ENCODE results near the gene MATCAP1.

The MATCAP1 gene

DNA sequence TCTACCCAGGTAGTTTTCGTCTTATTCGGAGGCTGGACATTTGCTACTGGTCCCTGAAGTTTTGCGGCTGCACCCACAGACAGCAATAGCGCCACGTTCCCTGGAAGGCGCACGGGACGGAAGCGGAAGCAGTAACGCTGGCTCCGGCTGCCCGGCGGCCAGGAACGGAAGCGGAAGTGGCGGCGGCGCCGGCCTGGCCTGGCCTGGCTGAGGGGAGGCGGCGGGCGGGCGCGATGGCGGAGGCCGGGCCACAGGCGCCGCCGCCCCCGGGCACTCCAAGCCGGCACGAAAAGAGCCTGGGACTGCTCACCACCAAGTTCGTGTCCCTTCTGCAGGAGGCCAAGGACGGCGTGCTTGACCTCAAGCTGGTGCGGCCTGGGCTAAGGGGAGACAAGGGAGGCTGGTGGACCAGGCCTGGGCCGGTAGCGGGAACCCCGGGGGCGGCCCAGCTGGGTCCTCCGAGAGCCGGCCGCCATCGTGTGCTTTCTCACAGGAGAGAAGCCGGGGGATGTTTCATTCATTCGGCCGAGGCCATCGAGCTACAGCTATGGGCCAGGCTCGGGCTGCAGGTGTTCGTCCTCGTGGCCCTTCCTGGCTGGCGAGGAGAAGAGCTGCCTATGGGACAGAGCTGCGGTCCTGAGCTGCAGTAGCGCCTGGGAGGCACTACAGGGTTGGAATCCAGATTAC lies 8.4 kb upstream of the MATCAP1 start, which contains the start of gene E2F4:
E2F4 (plus strand) TSS at position 161 of the 687 bp plus-strand sequence; CDS start at position 234, 73 bp downstream.
- in situ Hi-C loops (cut with MboI; ENCODE audit: low sequenced_read_pairs), result no loop called here

DNA sequence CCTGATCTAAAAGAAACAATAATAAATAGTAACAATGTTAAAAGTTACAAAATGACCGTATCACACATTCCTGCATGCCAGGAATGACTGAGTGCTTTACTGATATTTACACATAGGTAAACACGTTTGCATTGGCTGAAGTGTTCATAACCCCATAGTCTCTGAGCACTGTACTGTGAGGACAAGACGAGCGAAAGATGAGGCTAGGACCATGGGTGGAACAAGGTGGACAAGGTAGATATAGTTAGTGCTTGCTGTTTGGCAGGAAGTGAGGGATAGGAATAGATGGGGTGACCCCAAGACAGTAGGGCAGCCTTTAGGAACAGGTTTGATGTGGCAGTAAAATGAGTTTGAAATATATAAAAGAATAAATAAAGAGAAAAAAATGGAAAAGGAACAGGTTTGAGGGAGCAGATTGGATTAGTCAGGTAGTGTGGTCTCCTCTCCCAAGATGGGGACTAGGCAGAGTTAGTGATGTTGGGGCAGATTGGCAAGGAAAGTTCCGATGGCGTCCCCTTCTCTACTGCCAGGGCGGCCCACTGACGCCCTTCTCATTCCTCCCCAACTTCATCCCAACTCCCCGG lies 7.7 kb upstream of the MATCAP1 start:
- in situ Hi-C loops (cut with MboI; ENCODE audit: low sequenced_read_pairs), result no loop called here

- in situ Hi-C loops (cut with MboI; ENCODE audit: low sequenced_read_pairs), result no loop called here
Measured at GRCh38 chr16:67190448-67191399, 7.0 kb upstream of the MATCAP1 start.

DNA sequence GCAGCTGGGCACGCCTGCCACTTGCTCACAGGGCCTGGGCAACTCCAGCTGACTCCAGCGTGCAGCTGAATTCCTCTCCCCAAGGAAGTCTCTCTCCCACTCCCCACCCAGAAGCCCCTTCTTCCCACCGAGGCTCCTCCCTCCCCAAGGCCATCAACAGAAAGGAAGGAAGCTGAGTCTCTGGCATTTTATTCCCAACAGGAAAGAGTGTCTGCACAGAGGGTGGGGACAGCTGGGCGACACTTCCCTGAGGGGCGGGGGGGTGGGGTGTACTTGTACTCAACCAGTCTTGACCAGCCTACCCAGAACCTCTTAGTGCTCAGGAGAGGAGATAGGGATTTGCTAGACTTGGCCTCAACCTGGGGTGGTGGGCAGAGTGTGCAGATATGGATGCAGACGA lies 6.3 kb upstream of the MATCAP1 start, which contains the start of gene EXOC3L1:
EXOC3L1 (minus strand) TSS at position 96 of the 400 bp plus-strand sequence. CDS start 460 bp downstream, outside the sequence.
- in situ Hi-C loops (cut with MboI; ENCODE audit: low sequenced_read_pairs), result no loop called here

- in situ Hi-C loops (cut with MboI; ENCODE audit: low sequenced_read_pairs), result no loop called here
Measured at GRCh38 chr16:67188798-67189197, 5.0 kb upstream of the MATCAP1 start.

DNA sequence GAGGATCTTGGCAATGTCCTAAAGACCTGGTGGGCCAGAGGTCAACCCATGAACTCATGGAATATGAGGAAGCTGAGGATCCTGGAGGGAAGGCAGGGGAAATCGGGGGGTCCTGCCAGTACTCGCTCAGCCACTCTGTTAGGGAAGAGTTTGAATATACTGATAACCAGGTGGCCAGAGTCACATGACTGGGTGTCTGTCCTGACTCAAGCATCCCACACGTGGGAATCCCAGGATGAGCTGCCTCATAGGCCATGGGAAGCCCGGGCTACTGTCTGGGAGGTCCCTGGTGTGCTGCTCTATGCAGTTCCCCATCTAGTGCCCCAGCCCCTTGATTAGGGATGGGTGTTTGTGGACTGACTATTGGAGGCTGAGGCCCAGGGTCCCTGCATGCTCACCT lies 4.6 kb upstream of the MATCAP1 start:
- in situ Hi-C loops (cut with MboI; ENCODE audit: low sequenced_read_pairs), result no loop called here

GRCh38 chr16:67187175-67187890 lies 3.6 kb upstream of the MATCAP1 start:
- in situ Hi-C loops (cut with MboI; ENCODE audit: low sequenced_read_pairs), result no loop called here

- in situ Hi-C loops (cut with MboI; ENCODE audit: low sequenced_read_pairs), result no loop called here
Measured at GRCh38 chr16:67186550-67186950, 2.8 kb upstream of the MATCAP1 start.

DNA sequence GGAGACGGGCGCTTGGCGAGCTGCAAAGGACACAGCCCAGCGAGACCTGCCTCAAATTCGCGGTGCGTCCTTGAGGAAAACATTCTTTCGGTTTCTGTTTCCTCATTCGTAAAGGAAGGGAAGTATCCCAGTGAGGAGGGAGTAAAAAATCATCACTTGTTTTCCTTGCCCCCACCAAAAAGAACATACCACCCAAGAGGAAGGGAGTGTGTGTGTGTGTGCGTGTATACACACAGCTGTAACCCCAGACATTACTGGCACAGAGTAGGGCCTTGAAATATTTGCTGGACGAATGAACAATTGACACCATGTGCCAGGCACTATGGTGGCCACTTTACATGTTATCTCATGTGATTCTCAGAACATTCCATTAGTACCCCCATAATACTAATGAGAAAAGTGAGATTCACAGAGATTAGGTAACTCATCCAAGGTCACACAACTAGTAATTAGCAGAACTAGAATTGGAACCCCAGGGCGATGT lies 1.9 kb upstream of the MATCAP1 start:
- in situ Hi-C loops (cut with MboI; ENCODE audit: low sequenced_read_pairs), result no loop called here

GRCh38 chr16:67184995-67185650 lies 1.4 kb upstream of the MATCAP1 start:
- in situ Hi-C loops (cut with MboI; ENCODE audit: low sequenced_read_pairs), result no loop called here

DNA sequence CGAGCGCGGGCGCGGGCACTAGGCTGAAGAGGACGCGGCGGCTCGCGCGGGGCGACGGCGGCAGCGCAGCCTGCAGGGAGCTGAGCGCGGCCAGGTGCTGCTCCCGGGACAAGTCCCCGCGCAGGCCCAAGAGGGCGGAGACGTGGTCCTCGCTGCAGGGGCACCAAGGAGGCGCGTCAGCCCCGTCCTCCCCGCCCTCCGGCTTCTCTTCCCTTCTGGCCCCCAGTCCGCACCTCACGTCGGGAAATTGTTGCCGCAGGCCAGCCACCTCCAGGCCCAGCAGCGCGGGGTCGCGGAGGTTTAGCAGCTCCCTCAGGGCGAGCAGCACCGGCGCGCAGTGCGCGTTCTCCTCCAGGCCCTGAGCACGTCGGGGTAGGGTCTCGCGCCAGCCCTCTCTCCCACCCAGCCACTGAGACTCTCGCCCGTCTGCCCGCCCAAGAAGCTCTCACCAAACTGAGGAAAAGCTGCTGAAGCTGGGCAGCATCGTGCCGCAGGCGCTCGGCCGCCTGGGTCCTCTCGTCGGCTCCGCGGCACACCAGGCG lies 761 bp upstream of the MATCAP1 start:
- in situ Hi-C loops (cut with MboI; ENCODE audit: low sequenced_read_pairs), result no loop called here

DNA sequence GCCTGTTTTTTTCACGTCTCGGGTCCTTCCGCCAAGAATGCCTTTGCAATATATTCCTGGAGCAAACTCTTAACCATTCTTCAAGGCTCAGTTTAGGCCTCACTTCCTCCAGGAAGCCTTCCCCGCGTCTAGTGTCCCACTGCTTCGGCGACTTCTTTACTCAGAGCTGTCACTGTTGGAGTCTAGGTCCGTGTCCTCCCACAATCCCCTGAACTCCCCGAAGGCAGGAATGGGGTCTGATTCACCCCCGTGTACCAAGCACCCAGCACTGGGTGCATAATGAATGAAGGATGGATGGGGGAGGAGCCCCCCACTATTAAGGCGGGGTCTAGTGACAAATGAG lies 508 bp downstream of the MATCAP1 start:
- in situ Hi-C loops (cut with MboI; ENCODE audit: low sequenced_read_pairs), result no loop called here

GRCh38 chr16:67182288-67182687 lies 1.5 kb downstream of the MATCAP1 start:
- in situ Hi-C loops (cut with MboI; ENCODE audit: low sequenced_read_pairs), result no loop called here

GRCh38 chr16:67181346-67181745 lies 2.4 kb downstream of the MATCAP1 start:
- in situ Hi-C loops (cut with MboI; ENCODE audit: low sequenced_read_pairs), result no loop called here

- in situ Hi-C loops (cut with MboI; ENCODE audit: low sequenced_read_pairs), result no loop called here
Measured at GRCh38 chr16:67180166-67180565, 3.6 kb downstream of the MATCAP1 start.

DNA sequence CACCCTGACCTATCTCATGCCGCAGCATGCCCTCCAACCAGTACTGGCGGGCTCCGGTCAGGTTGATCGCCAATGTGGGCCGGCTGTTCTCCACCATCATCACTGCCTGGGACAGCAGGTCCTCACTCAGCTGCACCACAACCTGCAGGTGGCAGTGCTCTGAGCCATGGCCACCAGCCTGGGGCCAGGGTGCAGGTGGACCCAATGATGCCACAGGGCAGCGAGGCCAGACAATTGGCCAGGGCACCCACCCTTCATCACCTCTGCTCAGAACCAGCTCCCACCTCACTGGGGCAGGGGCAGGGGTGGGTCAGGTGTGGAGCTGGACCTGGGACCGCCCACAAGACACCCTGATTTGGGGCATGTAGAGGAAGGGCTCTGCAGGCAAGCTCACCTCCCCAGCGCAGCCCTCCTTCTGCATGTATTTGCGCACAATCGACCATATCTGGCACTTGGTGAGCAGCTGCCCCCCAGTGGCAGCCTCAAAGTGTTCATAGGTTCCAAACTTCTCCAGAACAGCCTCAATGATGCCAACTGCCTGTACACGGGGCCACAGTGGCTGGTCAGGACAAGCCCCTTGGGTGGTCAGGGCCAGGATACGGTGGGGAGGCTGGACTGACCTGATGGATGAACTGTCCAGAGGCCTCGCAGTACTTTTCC lies 4.2 kb downstream of the MATCAP1 start:
- in situ Hi-C loops (cut with MboI; ENCODE audit: low sequenced_read_pairs), result no loop called here

GRCh38 chr16:67177743-67178699 lies 5.7 kb downstream of the MATCAP1 start:
- in situ Hi-C loops (cut with MboI; ENCODE audit: low sequenced_read_pairs), result no loop called here

GRCh38 chr16:67176662-67177061 lies 7.1 kb downstream of the MATCAP1 start:
- in situ Hi-C loops (cut with MboI; ENCODE audit: low sequenced_read_pairs), result no loop called here
